GM20000 (cell line): ENCODE results near the gene CEMIP.

Source experiments
- DNase-seq: peaks from one replicate; pipeline ENCODE4 v3.0.0; 2012; ENCODE audit warnings: low spot score
- TF ChIP-seq, protein P1 (sequence below): IDR thresholded peaks from 2 replicates; pipeline ENCODE4 v1.5.1; 2012; ENCODE audit warnings: mild to moderate bottlenecking, control low read depth; ENCODE audit errors: extremely low read depth, missing control alignments

CEMIP gene

DNA sequence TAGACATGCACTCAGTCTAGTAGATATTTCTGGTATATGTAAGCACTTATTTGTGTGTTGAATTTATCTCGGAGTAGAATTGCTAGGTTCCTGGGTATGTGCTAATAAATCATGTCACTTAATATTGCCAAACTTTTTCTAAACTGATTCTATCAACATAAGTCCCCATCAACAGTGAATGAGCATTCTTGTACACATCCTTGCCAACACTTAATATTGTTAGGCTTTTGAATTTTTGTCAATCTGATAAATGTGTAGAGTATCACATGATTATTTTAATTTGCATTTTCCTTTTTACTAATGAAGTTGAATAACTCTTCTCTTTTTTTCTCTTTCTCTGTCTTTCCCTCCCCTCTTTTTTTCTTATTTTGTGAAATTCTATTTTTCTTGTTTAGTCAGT, 33.3 kb upstream of the CEMIP start:
- DNase-seq: no peak
- TF ChIP-seq, protein P1, sequence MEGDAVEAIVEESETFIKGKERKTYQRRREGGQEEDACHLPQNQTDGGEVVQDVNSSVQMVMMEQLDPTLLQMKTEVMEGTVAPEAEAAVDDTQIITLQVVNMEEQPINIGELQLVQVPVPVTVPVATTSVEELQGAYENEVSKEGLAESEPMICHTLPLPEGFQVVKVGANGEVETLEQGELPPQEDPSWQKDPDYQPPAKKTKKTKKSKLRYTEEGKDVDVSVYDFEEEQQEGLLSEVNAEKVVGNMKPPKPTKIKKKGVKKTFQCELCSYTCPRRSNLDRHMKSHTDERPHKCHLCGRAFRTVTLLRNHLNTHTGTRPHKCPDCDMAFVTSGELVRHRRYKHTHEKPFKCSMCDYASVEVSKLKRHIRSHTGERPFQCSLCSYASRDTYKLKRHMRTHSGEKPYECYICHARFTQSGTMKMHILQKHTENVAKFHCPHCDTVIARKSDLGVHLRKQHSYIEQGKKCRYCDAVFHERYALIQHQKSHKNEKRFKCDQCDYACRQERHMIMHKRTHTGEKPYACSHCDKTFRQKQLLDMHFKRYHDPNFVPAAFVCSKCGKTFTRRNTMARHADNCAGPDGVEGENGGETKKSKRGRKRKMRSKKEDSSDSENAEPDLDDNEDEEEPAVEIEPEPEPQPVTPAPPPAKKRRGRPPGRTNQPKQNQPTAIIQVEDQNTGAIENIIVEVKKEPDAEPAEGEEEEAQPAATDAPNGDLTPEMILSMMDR: no peak

DNA sequence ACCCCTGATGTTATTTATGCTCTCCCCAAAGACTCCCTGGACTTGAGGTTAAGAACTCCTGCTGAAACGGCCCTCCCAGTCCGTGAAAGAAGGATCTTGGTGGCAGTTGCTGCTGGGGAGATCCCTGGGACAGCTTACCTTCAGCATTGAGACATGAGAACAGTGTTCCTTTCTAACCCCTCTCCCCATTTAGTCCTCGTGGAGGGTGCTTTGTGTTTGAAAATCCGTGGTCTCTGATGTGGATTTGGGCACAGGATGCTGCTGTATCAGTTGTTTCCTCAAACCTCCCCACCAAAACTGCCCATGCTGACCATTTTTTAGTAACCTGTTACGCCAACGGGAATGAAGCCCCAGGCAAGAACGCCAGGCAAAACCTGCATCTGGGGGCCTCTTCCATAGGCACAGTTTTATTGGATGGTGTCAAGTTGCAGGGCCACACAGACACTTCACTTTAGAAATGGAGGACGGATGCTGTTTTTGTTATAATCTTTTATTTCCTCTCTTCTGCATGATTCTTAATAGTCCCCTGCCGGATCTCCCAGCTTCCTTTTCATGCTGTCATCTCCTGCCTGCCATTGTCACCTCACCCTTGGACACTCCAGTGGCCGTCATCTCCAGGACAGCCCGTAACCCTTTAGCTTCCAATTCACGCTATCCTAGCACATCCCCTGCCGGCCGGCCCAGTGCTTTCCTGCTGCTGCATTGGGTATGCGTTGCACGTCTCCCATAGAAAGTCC, 31.7 kb upstream of the CEMIP start:
- TF ChIP-seq, protein P1: no peak
- DNase-seq: no peak

DNA sequence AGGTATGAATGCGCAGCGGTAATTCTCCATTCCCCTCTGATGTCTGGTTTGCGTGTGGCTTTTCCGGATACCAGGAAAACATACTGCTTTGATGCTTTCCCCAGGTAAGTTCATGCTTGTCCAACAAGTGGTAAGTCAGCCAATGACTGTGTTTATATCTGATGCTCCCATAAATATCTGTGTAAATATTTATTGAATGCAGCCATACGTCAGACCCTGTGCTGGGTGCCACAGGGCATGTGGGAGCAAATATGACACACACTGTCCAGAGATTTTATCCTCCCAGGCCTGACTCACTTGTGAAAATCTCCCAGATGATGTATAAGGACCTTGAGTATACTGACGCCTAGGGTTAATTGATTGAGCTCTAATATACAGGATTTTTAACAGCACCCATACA, 29.6 kb upstream of the CEMIP start:
- TF ChIP-seq, protein P1: no peak
- no peak for DNase-seq

DNA sequence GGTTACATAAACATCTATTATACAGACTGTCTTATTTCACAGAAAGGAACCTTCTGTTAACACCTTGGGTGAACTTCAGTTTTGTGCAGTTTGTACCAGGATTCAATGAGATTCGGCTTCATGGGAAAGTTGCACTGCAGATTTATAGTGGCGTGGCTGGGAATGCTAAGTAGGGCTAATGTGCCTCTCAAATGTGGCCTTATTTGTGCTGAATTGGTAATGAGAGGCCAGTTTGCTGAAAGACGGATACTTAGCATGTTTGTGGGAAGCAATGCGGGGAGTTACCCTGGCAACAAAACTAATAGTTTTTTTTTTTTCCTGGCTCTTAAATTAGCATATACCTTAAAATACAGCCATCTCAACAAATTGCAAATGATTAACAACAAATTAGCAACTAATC, 28.6 kb upstream of the CEMIP start:
- TF ChIP-seq, protein P1: no peak
- no peak for DNase-seq

DNA sequence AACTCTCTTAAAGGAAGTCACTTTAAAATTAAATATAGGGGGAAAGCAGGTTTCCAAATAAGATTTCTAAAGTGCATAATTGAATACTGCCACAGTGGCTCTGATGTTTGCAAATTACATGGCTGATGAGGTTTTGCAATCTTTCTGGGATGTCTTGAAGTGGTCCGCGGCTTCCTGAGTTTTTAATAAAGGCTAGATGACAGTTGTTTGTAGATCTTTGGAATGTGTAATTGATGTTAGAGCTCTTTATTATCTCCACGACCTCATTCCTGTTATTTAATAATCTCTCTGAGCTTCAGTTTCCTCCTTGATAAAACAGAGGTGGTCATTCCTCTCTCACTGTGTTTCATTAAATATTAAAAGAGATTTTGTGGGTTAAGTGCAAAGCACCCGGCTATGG, 27.0 kb upstream of the CEMIP start:
- TF ChIP-seq, protein P1: no peak
- no peak for DNase-seq

DNA sequence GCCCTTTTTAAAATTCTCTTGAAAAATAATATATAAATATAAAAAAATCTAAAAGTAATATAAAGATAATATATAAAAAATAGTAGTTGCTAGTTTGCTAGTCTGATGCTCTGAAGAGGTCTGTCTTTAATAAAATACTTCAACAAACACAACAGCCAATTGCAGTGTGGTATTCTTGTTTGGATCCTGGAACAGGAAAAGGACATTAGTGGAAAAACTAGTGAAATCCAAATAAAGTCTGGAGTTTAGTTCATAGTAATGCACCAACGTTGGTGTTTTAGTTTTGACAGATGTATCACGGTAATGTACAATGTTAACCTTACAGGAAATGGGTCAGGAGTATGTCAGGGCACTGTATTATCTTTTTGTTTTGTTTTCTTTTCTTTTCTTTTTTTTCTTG, 26.0 kb upstream of the CEMIP start:
- TF ChIP-seq, protein P1: no peak

DNA sequence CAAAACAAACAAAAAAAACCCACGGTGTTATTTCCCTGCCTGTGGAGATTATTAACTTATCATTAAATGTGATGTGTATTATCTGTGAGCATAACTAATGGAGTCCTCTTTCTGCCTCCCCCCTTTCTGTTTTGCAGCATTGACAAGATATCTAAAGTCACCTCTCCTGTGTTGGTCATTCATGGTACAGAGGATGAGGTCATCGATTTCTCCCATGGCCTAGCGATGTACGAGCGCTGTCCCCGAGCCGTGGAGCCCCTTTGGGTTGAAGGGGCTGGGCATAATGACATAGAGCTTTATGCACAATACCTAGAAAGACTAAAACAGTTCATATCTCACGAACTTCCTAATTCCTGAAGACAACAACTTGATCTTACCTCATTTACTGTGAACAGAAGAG, 25.2 kb upstream of the CEMIP start:
- no peak for DNase-seq
- TF ChIP-seq, protein P1: no peak

More for the DNA sequence above, 26.0 kb upstream of the CEMIP start:
- no peak for DNase-seq
